ENCODE measurements around the gene ZFP1. TPM values are rescaled to one million over a fixed set of nuclear protein-coding genes. Genes with fewer than 3 reads are reported as not detected.

Gene ZFP1
- total RNA-seq, 1 experiment from 2014 or later = 15.3 TPM

DNA sequence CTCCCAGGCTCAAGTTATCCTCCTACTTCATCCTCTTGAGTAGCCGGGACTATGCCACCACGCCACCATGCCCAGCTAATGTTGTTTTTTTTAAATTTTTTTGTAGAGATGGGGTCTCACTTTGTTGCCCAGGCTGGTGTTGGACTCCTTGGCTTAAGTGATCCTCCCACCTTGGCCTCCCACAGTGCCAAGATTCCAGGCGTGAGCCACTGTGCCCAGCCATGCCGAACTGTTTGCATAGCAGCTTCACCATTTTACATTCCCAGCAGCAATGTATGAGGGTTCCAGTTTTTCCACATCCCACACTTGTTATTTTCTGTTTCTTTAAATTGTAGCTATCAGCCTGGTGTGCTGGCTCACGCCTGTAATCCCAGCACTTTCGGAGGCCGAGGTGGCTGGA is 68.3 kb downstream of the ZFP1 start:
- Histone ChIP-seq H2BK20ac (ENCODE audit: low read depth, low read length, poor library complexity, severe bottlenecking) (no peak overlapping the region), H2AFZ (ENCODE audit: low read length) (no peak overlapping the region), H4K5ac (ENCODE audit: insufficient read length, low read depth, low read length) (no peak overlapping the region), H3K18ac (ENCODE audit: insufficient read length, low read depth, low read length) (no peak overlapping the region), H2BK5ac (ENCODE audit: insufficient read length, low read length) (no peak overlapping the region), H3K9ac (ENCODE audit: extremely low read depth, insufficient read length, low read length) (no peak overlapping the region), H3K14ac (ENCODE audit: insufficient read depth, low read length) (no peak overlapping the region), H3K79me1 (ENCODE audit: insufficient read depth, low read depth, low read length, poor library complexity, severe bottlenecking) (no peaks in the 10 kb centered on the region), H3K23ac (ENCODE audit: insufficient read length, low read depth, low read length) (no peak overlapping the region), H3K27me3 (ENCODE audit: insufficient read depth, low read length) (no peaks in the 10 kb centered on the region), H2BK12ac (ENCODE audit: insufficient read length, low read depth, low read length) (no peak overlapping the region), H4K20me1 (ENCODE audit: control insufficient read depth, insufficient read depth, insufficient read length) (no peaks in the 10 kb centered on the region), H4K8ac (replicated peaks; ENCODE audit: insufficient read length, low read depth, low read length) (no peak overlapping the region), H3K23me2 (ENCODE audit: insufficient read length, low read depth, low read length, poor library complexity, severe bottlenecking) (no peaks in the 10 kb centered on the region), H3K79me2 (ENCODE audit: insufficient read depth, low read length) (no peaks in the 10 kb centered on the region), H2BK120ac (ENCODE audit: low read depth, low read length, poor library complexity, severe bottlenecking) (no peak overlapping the region), H3K27ac (ENCODE audit: insufficient read length, low read depth, low read length) (no peak overlapping the region), H2AK5ac (ENCODE audit: insufficient read length, low read length) (no peak overlapping the region), H2BK15ac (ENCODE audit: low read depth, low read length) (no peak overlapping the region), H3K4me2 (ENCODE audit: insufficient read depth, insufficient read length, low read length) (no peak overlapping the region), H3K4ac (ENCODE audit: low read depth, low read length) (no peak overlapping the region), H3K4me1 (ENCODE audit: insufficient read depth, low read length) (no peaks in the 10 kb centered on the region), H3T11ph (ENCODE audit: low read length) (no peak overlapping the region), H4K91ac (ENCODE audit: insufficient read length, low read depth, low read length) (no peak overlapping the region), H3K56ac (ENCODE audit: insufficient read length, low read depth, low read length) (no peak overlapping the region), H3K9me3 (ENCODE audit: control insufficient read depth, low read depth, low read length) (no peaks in the 10 kb centered on the region)
- no CpG with 5 or more reads among the region's 7 CpGs for WGBS (ENCODE audit: extremely low coverage, insufficient read length, low lambda C conversion rate)
- Mint-ChIP-seq H3K36me3 (ENCODE audit: insufficient read depth in 1 of 3, low read depth in 3 of 3) (no peaks in the 10 kb centered on the region), H3K27me3 (ENCODE audit: low read depth) (no peaks in the 10 kb centered on the region; the same call in 1 of the 2 replicates), H3K9me3 (no peaks in the 10 kb centered on the region), H3K27ac (no peak overlapping the region), H3K4me1 (peaks cover 7 to 18% of the 10 kb centered on the region in 2 experiments), H3K4me3 (no peak overlapping the region)
- TF ChIP-seq CTCF (conservative IDR thresholded peaks at IDR 0.05) = no peak
- no peak for DNase-seq
